K562 (cell line): ENCODE data around the gene SERGEF. TPM values are rescaled to one million over a fixed set of nuclear protein-coding genes. Genes with fewer than 3 reads are reported as not detected.

Source experiments
- ATAC-seq: fragments of 200-7000 bp; cut with Tn5 transposase; 3 replicates; pipeline ENCODE4 v1.9.1; 2020; ENCODE audit warnings: moderate library complexity
- BruUV-seq: library from RNA; stranded (reverse); fragments of 400-500 nt; replicated peaks from 2 replicates; lab custom pipeline; 2021; lab: Mats Ljungman, UMichigan
- CTCF ChIA-PET: fragments of 300-600 bp; formaldehyde crosslinking; extraction: SDS; loops from one replicate; lab custom pipeline; 2021; ENCODE audit warnings: low intra/inter-chr PET ratio; lab: Yijun Ruan, JAX
- POLR2A ChIA-PET: fragments of 300-600, 350-650 bp; sonication (Branson Sonifier 250); formaldehyde crosslinking; extraction: SDS; loops from one replicate; lab custom pipeline; 2021; ENCODE audit warnings: antibody characterized with exemption, inconsistent platforms; lab: Yijun Ruan, JAX
- DNase-seq, 4 experiments: peaks; one replicate each; pipeline versions ENCODE4 v3.0.0 to v3.0.0-alpha.2; 2011 to 2018; ENCODE audit warnings: low spot score in 3 of 4, mixed read lengths in 3 of 4; ENCODE audit errors: extremely low read depth in 1 of 4
- FAIRE-seq: peaks from 2 replicates; lab custom pipeline; 2011; peaks lifted over from hg19 to GRCh38; lab: Jason Lieb, UNC
- H2AFZ ChIP-seq: 2 replicates; pipeline ENCODE4 v1.6.0; 2011; ENCODE audit warnings: low read depth, low read length, control low read depth, inconsistent platforms
- H3K27ac ChIP-seq: fragments of 200-600 bp; 3 replicates; pipeline ENCODE4 v1.8.0; 2011; ENCODE audit warnings: low read depth, mild to moderate bottlenecking, control low read depth, inconsistent platforms, low read length, moderate library complexity, mixed read lengths; ENCODE audit errors: extremely low read depth
- H3K27me3 ChIP-seq, 2 experiments: fragments of 300-600 bp in 1 of 2; 2 replicates in 1 of 2; 3 replicates in 1 of 2; pipeline versions ENCODE4 v1.6.0 to v1.8.0; 2011; ENCODE audit warnings: inconsistent platforms in 2 of 2, low read length in 2 of 2, mild to moderate bottlenecking in 1 of 2, mixed read lengths in 1 of 2, moderate library complexity in 1 of 2; ENCODE audit not compliant: control insufficient read depth in 2 of 2, insufficient read depth in 2 of 2
- H3K36me3 ChIP-seq: fragments of 300-600 bp; 3 replicates; pipeline ENCODE4 v1.8.0; 2011; ENCODE audit warnings: mild to moderate bottlenecking, low read length, inconsistent platforms; ENCODE audit not compliant: control insufficient read depth, insufficient read depth
- H3K4me1 ChIP-seq, 2 experiments: fragments of 200-600 bp in 1 of 2; replicated peaks in 1 of 2; 2 replicates in 1 of 2; 3 replicates in 1 of 2; pipeline versions ENCODE4 v1.5.1 to v1.8.0; 2011; ENCODE audit warnings: inconsistent platforms in 2 of 2, low read length in 2 of 2, mild to moderate bottlenecking in 1 of 2, mixed read lengths in 1 of 2, moderate library complexity in 1 of 2; ENCODE audit not compliant: control insufficient read depth in 2 of 2, insufficient read depth in 2 of 2
- H3K4me2 ChIP-seq: 2 replicates; pipeline ENCODE4 v1.6.1; 2011; ENCODE audit warnings: low read length, control low read depth, inconsistent platforms, mixed read lengths; ENCODE audit not compliant: insufficient read depth
- H3K4me3 ChIP-seq: fragments of 200-600 bp; sonication (generic), shearing (Covaris generic); 2 replicates; pipeline ENCODE4 v1.5.1; 2016; ENCODE audit warnings: control low read depth, inconsistent platforms
- H3K79me2 ChIP-seq: fragments of 200-600 bp; 3 replicates; pipeline ENCODE4 v1.8.0; 2011; ENCODE audit warnings: low read length, inconsistent platforms; ENCODE audit not compliant: control insufficient read depth, insufficient read depth
- H3K9ac ChIP-seq, 2 experiments: 2 replicates each; pipeline versions ENCODE4 v1.6.0 to v1.6.1; 2011; ENCODE audit warnings: low read depth in 2 of 2, low read length in 2 of 2, control low read depth in 1 of 2, inconsistent platforms in 1 of 2, mild to moderate bottlenecking in 1 of 2, mixed read lengths in 1 of 2; ENCODE audit not compliant: insufficient read depth in 1 of 2
- H3K9me1 ChIP-seq: one replicate; pipeline ENCODE4 v1.6.0; 2011; ENCODE audit warnings: inconsistent platforms, mild to moderate bottlenecking, low read length, moderate library complexity; ENCODE audit not compliant: control insufficient read depth, insufficient read depth
- H3K9me3 ChIP-seq: replicated peaks from 2 replicates; pipeline ENCODE4 v1.5.1; 2011; ENCODE audit warnings: low read depth, low read length, inconsistent platforms; ENCODE audit not compliant: control insufficient read depth, insufficient read depth
- H4K20me1 ChIP-seq: replicated peaks from 2 replicates; pipeline ENCODE4 v1.6.1; 2011; ENCODE audit warnings: low read length, inconsistent platforms, mixed read lengths; ENCODE audit not compliant: control insufficient read depth, insufficient read depth
- BDP1 ChIP-seq: IDR thresholded peaks from 3 replicates; pipeline ENCODE4 v1.6.1; 2011; ENCODE audit not compliant: insufficient read length, insufficient read depth
- CEBPB ChIP-seq: fragments of 450-650 bp; IDR thresholded peaks from 2 replicates; pipeline ENCODE4 v1.6.1; 2016; ENCODE audit warnings: missing genetic modification characterization, missing compliant biosample characterization
- CHD2 ChIP-seq: IDR thresholded peaks from 2 replicates; pipeline ENCODE4 v1.6.1; 2011; ENCODE audit warnings: low read depth, low read length
- ELF2 ChIP-seq: fragments of 250-450 bp; sonication (Bioruptor Pico); IDR thresholded peaks from 2 replicates; pipeline ENCODE4 v1.5.0; 2021; ENCODE audit warnings: mild to moderate bottlenecking
- HLTF ChIP-seq: fragments of 450-650 bp; IDR thresholded peaks from 2 replicates; pipeline ENCODE4 v1.6.1; 2016
- MCM5 ChIP-seq: fragments of 450-650 bp; IDR thresholded peaks from 2 replicates; pipeline ENCODE4 v1.6.1; 2016; ENCODE audit warnings: low read depth
- MEIS2 ChIP-seq: fragments of 450-650 bp; IDR thresholded peaks from 2 replicates; pipeline ENCODE4 v1.6.1; 2014; ENCODE audit warnings: mild to moderate bottlenecking; ENCODE audit not compliant: partially characterized antibody
- OTX1 ChIP-seq: fragments of 450-650 bp; formaldehyde crosslinking; IDR thresholded peaks from 2 replicates; pipeline ENCODE4 v1.4.0; 2022; ENCODE audit warnings: mild to moderate bottlenecking
- SMAD1 ChIP-seq: fragments of 150-350 bp; IDR thresholded peaks from 2 replicates; pipeline ENCODE4 v1.6.1; 2014; ENCODE audit warnings: low read length, low read depth; ENCODE audit not compliant: partially characterized antibody
- SRSF7 ChIP-seq: fragments of 200-400 bp; formaldehyde crosslinking; optimal IDR thresholded peaks from 2 replicates; pipeline ENCODE3; 2017; ENCODE audit warnings: mild to moderate bottlenecking, low read depth, low read length
- XRCC4 ChIP-seq: IDR thresholded peaks from one replicate; pipeline ENCODE4 v1.6.1; 2011; ENCODE audit not compliant: insufficient read depth, insufficient read length; ENCODE audit errors: extremely low read depth
- ZNF133 ChIP-seq: fragments of 250-450 bp; sonication (Bioruptor Pico); IDR thresholded peaks from 2 replicates; pipeline ENCODE4 v1.4.0; 2020; ENCODE audit warnings: mild to moderate bottlenecking
- ZSCAN29 ChIP-seq: fragments of 450-650 bp; IDR thresholded peaks from 2 replicates; pipeline ENCODE4 v1.6.1; 2017
- WGBS: fragments of 100-300 bp; shearing (Covaris generic); methylation state at CpG from one replicate; pipeline ENCODE4 v1.1.6; 2016; ENCODE audit warnings: low coverage, mixed read lengths; ENCODE audit not compliant: insufficient coverage; ENCODE audit errors: missing lambda C conversion rate; 5-methylcytosine and 5-hydroxymethylcytosine counted together
- in situ Hi-C: fragments of 300-500 bp; cut with MboI; formaldehyde crosslinking; loops from 4 replicates; pipeline ENCODE4 v1.15.0; 2018; ENCODE audit warnings: inconsistent platforms, mixed read lengths
- intact Hi-C: fragments of 100-400 bp; cut with micrococcal nuclease; formaldehyde crosslinking; loops from 2 replicates; pipeline ENCODE4 v1.14.2; 2022
- polyA plus RNA-seq, 8 experiments: library from polyadenylated mRNA; depleted of rRNA in 4 of 8; stranded (reverse) in 5 of 8; unstranded in 3 of 8; fragments of >200 nt; fragmentation: Nextera tagmentation in 2 of 8; fragmentation: Illumina TruSeq in 1 of 8; extraction: Ambion mirVana in 2 of 8; extraction: Trizol in 1 of 8; gene quantifications; 2 replicates each; pipeline versions ENCODE4 v1.2.1 to v1.2.3, GENCODE V29; 2011 to 2014; ENCODE audit warnings: inconsistent platforms in 1 of 8, missing spikeins in 1 of 8
- total RNA-seq, 7 experiments: library from RNA; depleted of rRNA in 6 of 7; stranded (reverse); fragments of >200 nt in 6 of 7; fragmentation: Illumina TruSeq in 2 of 7; extraction: Trizol in 2 of 7; gene quantifications; 2 replicates each; pipeline versions ENCODE4 v1.2.1 to v1.2.3, GENCODE V29; 2011 to 2021; ENCODE audit warnings: low replicate concordance in 1 of 7
- TF ChIP-seq, protein P1 (sequence below): fragments of 450-650 bp; IDR thresholded peaks from 2 replicates; pipeline ENCODE4 v1.6.1; 2014; ENCODE audit warnings: low read depth, mild to moderate bottlenecking, moderate library complexity, borderline replicate concordance
- TF ChIP-seq, protein P2 (sequence below), 2 experiments: fragments of 450-650 bp; IDR thresholded peaks; 2 replicates each; pipeline ENCODE4 v1.6.1; 2016; ENCODE audit warnings: mild to moderate bottlenecking in 2 of 2, borderline replicate concordance in 1 of 2, low read depth in 1 of 2, moderate library complexity in 1 of 2

SERGEF gene
- total and polyA plus RNA-seq, 9 of the 15 experiments (the other 6 are each of a cell fraction or from before 2014, with no cell fraction given): 10.2 to 28.0 (median 19.9) TPM

DNA sequence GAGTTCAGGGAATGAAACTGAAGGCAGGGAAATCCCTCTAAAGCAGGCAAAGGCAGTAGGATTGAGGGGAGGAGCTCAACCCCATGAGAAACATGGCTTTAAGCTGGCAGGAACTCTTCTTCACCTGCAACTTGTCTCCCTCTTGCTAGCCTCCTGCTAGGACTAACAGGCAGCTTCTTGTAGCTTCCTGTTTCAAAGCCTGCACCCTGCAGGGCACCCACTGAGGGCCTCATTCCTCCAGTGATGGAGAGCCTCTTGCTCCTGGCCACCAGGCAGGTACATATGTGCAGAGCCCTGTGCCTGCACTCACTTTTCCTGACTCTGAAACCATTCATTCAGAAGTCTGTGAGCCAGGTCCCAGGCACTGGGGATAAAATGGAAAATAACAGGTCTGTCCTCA is 137.0 kb downstream of the SERGEF start (continued):
- TF ChIP-seq ZSCAN29 (no peak), MEIS2 (no peak), XRCC4 (no peak), CEBPB (no peak)
- TF ChIP-seq, protein P1, sequence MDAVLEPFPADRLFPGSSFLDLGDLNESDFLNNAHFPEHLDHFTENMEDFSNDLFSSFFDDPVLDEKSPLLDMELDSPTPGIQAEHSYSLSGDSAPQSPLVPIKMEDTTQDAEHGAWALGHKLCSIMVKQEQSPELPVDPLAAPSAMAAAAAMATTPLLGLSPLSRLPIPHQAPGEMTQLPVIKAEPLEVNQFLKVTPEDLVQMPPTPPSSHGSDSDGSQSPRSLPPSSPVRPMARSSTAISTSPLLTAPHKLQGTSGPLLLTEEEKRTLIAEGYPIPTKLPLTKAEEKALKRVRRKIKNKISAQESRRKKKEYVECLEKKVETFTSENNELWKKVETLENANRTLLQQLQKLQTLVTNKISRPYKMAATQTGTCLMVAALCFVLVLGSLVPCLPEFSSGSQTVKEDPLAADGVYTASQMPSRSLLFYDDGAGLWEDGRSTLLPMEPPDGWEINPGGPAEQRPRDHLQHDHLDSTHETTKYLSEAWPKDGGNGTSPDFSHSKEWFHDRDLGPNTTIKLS: no peak

DNA sequence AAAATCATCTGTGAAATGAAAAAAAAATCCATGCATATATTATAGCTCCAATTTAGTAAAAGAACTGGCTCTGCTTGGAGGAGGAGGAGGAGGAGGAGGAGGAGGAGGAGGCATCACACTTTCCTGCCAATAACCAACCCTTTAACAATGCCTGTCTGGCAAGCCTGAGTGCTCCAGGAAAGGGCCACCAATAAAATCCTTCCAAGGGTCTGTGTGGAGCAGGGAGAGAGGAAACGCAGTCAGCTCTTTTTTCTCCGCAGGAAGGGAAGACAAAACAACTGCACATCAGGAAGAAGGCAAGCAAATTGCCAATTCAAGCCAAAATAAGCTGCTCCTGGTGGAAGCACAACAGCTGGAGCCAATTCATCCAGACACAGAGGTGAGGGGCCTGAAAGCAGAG is 139.3 kb downstream of the SERGEF start:
- CTCF ChIA-PET: no interaction called here
- no peaks in the 10 kb centered on the region for H3K4me1 ChIP-seq
- FAIRE-seq: no peak
- WGBS: 44% methylated on average over 2 of the region's 2 CpGs
- H3K79me2 ChIP-seq: no peaks in the 10 kb centered on the region
- H3K27me3 ChIP-seq: no peaks in the 10 kb centered on the region
- H4K20me1 ChIP-seq: no peaks in the 10 kb centered on the region; the same call in 1 of the 2 replicates
- no peak overlapping the region for H3K9ac ChIP-seq
- no peak overlapping the region for H3K4me2 ChIP-seq
- H3K27ac ChIP-seq: no peak overlapping the region
- intact Hi-C loops (no loop called here), in situ Hi-C loops (no loop called here)
- H2AFZ ChIP-seq: no peak overlapping the region
- H3K4me3 ChIP-seq: no peak overlapping the region
- BruUV-seq: no TSS peak
- POLR2A ChIA-PET: no interaction called here
- H3K9me3 ChIP-seq: 0 out of 2 replicates have a peak, but pooled peaks cover 2% of the 10 kb centered on the region
- no peak for ATAC-seq
- H3K36me3 ChIP-seq: no peaks in the 10 kb centered on the region
- no peak for DNase-seq
- H3K9me1 ChIP-seq: no peaks in the 10 kb centered on the region
- TF ChIP-seq ZNF133 (CRISPR knock-in tag): no peak
- no peak for TF ChIP-seq SRSF7
- TF ChIP-seq ELF2 (CRISPR knock-in tag): no peak
- no peak for TF ChIP-seq BDP1
- TF ChIP-seq SMAD1: no peak
- no peak for TF ChIP-seq MCM5
- TF ChIP-seq CHD2: no peak
- no peak for TF ChIP-seq OTX1 (CRISPR knock-in tag)
- TF ChIP-seq HLTF: no peak
- TF ChIP-seq, protein P2, sequence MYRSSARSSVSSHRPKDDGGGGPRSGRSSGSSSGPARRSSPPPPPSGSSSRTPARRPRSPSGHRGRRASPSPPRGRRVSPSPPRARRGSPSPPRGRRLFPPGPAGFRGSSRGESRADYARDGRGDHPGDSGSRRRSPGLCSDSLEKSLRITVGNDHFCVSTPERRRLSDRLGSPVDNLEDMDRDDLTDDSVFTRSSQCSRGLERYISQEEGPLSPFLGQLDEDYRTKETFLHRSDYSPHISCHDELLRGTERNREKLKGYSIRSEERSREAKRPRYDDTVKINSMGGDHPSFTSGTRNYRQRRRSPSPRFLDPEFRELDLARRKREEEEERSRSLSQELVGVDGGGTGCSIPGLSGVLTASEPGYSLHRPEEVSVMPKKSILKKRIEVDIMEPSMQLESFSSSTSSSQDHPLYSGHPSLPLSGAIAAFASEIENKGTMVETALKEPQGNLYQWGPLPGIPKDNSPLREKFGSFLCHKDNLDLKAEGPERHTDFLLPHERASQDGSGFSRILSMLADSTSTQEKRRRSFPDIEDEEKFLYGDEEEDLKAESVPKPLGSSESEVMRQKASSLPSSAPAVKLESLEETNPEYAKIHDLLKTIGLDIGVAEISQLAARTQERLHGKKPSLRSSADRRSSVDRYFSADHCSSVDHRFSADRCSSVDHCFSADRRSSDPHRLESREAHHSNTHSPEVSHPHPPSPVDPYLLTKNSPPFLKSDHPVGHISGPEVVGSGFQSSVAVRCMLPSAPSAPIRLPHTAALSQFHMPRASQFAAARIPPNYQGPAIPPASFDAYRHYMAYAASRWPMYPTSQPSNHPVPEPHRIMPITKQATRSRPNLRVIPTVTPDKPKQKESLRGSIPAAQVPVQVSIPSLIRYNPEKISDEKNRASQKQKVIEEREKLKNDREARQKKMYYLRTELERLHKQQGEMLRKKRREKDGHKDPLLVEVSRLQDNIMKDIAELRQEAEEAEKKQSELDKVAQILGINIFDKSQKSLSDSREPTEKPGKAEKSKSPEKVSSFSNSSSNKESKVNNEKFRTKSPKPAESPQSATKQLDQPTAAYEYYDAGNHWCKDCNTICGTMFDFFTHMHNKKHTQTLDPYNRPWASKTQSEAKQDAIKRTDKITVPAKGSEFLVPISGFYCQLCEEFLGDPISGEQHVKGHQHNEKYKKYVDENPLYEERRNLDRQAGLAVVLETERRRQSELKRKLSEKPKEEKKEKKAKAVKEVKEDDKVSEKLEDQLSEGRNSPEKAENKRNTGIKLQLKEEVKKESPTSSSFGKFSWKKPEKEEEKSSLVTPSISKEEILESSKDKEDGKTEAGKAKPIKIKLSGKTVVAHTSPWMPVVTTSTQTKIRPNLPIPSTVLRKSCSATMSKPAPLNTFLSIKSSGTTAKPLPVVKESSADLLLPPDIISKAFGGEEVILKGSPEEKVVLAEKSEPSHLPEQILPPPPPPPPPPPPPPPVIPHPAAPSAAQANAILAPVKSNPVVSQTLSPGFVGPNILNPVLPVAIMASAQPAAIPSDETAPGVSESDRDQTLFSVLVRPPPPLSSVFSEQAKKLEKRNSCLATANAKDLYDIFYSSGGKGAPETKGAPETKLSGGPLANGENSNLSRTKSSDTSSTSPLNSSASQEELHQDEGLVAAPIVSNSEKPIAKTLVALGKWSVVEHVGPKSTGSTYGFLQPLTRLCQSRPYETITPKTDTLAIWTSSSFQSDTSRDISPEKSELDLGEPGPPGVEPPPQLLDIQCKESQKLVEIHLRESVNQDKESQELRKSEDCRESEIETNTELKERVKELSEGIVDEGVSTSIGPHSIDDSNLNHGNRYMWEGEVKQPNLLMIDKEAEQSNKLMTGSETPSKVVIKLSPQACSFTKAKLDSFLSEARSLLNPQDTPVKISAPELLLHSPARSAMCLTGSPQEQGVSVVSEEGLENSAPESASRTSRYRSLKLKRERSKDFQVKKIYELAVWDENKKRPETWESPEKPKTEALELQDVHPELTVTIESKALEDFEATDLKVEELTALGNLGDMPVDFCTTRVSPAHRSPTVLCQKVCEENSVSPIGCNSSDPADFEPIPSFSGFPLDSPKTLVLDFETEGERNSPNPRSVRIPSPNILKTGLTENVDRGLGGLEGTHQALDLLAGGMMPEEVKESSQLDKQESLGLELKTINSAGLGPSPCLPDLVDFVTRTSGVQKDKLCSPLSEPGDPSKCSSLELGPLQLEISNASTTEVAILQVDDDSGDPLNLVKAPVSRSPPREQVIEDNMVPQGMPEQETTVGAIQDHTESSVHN (IDR thresholded peaks at IDR 0.05; ENCODE audit: borderline replicate concordance in 1 of 2, low read depth in 1 of 2): no peak
